AG10803 (cell line): ENCODE results near the gene PRLH.

Experiments used
- DNase-seq: peaks from one replicate; pipeline ENCODE4 v3.0.0; 2010; ENCODE audit warnings: low read depth
- H3K4me3 ChIP-seq: 2 replicates; pipeline ENCODE4 v1.5.1; 2011; ENCODE audit warnings: mild to moderate bottlenecking, low read length, control low read depth
- TF ChIP-seq, protein P1 (sequence below): conservative IDR thresholded peaks from 2 replicates; pipeline ENCODE4 v1.5.1; 2011; ENCODE audit warnings: mild to moderate bottlenecking, low read length, control low read depth, inconsistent platforms

Gene PRLH

GRCh38 chr2:237539681-237540080 is 26.7 kb upstream of the PRLH start:
- no peak for DNase-seq
- TF ChIP-seq, protein P1, sequence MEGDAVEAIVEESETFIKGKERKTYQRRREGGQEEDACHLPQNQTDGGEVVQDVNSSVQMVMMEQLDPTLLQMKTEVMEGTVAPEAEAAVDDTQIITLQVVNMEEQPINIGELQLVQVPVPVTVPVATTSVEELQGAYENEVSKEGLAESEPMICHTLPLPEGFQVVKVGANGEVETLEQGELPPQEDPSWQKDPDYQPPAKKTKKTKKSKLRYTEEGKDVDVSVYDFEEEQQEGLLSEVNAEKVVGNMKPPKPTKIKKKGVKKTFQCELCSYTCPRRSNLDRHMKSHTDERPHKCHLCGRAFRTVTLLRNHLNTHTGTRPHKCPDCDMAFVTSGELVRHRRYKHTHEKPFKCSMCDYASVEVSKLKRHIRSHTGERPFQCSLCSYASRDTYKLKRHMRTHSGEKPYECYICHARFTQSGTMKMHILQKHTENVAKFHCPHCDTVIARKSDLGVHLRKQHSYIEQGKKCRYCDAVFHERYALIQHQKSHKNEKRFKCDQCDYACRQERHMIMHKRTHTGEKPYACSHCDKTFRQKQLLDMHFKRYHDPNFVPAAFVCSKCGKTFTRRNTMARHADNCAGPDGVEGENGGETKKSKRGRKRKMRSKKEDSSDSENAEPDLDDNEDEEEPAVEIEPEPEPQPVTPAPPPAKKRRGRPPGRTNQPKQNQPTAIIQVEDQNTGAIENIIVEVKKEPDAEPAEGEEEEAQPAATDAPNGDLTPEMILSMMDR = no peak
- H3K4me3 ChIP-seq = no peak overlapping the region

DNA sequence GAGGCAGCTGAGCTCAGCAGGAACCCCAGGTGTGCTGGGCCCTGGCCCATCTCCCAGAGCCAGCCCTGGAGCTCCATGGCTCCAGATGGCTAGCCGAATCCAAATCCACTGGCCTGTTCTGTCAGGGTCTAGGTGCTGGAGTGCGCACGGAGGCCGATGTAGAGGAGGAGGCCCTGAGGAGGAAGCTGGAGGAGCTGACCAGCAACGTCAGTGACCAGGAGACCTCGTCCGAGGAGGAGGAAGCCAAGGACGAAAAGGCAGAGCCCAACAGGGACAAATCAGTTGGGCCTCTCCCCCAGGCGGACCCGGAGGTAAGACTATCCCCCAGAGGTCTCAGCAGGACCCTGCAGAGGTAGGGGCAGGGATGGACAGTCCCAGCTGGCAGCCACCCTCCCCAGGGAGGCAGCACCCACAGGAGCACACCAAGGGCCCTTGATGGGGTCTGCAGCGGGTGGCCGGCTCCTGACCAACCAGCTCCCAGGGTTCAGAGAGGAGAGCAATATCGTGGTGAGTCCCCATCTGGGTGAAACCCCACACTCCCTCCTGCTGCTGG is 26.1 kb upstream of the PRLH start:
- no peak overlapping the region for H3K4me3 ChIP-seq
- TF ChIP-seq, protein P1 = no peak
- no peak for DNase-seq

GRCh38 chr2:237540823-237541222 is 25.6 kb upstream of the PRLH start:
- TF ChIP-seq, protein P1 = no peak
- DNase-seq = peak; percentile 75
- no peak overlapping the region for H3K4me3 ChIP-seq

DNA sequence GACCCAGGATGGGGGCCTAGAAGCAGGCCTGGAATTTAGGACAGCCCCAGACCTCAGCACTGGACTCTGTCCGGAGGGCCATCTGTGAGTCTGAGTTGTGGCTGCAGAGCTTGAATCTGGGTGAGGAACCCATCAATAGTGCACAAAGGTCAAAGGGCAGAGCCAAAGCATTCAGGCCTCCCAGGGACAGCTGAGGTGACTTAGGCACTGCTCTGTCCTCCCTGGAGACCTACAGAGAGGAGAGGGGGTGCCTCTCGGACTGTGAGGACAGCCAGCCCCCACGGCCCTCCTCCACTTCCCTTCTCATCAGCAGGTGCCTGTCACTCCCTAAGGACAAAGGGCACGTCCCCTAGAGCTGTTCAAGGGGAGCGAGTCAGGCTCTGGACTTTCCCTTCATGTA is 25.1 kb upstream of the PRLH start:
- no peak for DNase-seq
- no peak overlapping the region for H3K4me3 ChIP-seq
- TF ChIP-seq, protein P1 = no peak

DNA sequence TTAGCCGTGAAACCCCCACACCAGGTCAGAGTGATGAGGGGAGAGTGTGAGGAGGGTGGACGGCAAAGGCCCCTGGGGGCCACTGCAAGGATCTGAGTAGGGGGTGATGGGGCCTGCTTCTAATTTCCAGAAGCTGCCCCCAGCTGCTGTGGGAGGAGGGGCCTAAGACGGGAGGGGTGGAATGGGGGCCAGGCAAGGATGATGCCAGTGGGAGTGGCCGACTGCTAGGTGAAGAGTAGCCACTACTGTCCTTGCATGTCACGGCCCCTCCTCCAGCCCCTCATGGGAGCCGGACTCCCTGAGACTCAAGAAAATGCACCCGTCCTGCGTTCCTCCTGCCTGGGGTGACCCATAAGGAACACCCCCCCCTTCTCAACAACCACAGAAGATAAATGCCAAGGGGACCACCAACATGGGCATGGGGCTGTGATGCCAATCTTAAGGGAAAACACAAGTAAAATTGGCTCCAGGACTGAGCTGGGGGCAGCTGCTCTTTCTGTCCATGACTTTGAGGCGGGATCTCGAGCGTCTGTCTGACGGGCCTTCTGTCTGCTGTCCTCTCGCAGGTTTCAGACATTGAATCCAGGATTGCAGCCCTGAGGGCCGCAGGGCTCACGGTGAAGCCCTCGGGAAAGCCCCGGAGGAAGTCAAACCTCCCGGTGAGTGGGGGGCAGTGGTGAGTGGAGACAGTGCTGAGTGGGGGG is 24.2 kb upstream of the PRLH start:
- no peak overlapping the region for H3K4me3 ChIP-seq
- DNase-seq = no peak
- TF ChIP-seq, protein P1 = no peak

GRCh38 chr2:237546040-237546875 is 20.1 kb upstream of the PRLH start:
- DNase-seq = no peak
- TF ChIP-seq, protein P1 = no peak
- no peak overlapping the region for H3K4me3 ChIP-seq
